ENCODE measurements around the gene SHKBP1.

SHKBP1 gene

DNA sequence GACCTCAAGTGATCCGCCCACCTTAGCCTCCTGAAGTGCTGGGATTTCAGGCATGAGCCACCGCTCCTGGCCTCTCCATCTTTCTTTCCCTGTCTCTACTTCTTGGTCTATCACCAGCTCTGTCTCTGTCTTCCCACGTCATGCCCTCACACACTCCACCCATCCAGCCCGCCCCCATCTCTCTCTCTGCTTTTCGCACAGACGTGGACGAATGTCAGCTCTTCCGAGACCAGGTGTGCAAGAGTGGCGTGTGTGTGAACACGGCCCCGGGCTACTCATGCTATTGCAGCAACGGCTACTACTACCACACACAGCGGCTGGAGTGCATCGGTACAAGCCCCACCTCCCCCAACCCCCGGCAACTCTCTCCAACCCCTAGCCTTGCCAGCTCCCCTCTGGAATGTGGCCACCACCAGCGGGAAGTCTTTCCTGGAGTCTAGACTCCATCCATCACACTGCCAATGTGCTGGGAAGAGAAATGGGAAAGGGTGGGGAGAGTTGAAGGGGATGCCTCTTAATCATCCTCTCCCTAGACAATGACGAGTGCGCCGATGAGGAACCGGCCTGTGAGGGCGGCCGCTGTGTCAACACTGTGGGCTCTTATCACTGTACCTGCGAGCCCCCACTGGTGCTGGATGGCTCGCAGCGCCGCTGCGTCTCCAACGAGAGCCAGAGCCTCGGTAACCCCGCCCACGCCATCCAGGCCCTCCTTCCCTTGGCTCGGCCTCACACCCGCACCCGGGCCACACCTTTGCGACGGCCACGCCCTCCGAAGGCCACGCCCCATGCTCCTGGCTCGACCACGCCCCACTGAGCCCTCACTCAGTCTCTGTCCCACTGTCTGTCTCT lies 47.0 kb downstream of the SHKBP1 start:
- peak overlapping the region; percentile 0 for H3K4me3 ChIP-seq (ENCODE audit: low read depth, low read length)
- H3K36me3 ChIP-seq (ENCODE audit: control insufficient read depth in 2 of 2, insufficient read depth in 1 of 2, low read length in 2 of 2) = peaks cover 14 to 24% of the 10 kb centered on the region in 2 experiments; a peak in 2 of 3 replicates
- CTCF ChIA-PET = interaction anchor here (0.5 to 11.0 kb wide), 16 partner anchors 11 to 443 kb away, joined by 3 to 236 read pairs (median 5); partner anchors contain the start of gene LTBP4
- peak overlapping the region; percentile 59; the same call in 1 of the 2 replicates for H3K27ac ChIP-seq (ENCODE audit: extremely low read depth, low read depth, low read length)
- peaks cover 16% of the 10 kb centered on the region for H3K4me1 ChIP-seq (ENCODE audit: control insufficient read depth, insufficient read depth, low read length)
- H3K9me3 ChIP-seq (ENCODE audit: control insufficient read depth, insufficient read depth, low read depth, low read length) = no peaks in the 10 kb centered on the region
- POLR2A ChIA-PET = interaction anchor here (0.6 to 5.2 kb wide), 15 partner anchors 11 to 198 kb away, joined by 3 to 61 read pairs (median 4); partner anchors contain the start of genes ACTMAP, NUMBL and SNRPA
- TF ChIP-seq ZNF169 (tag by site-specific recombination; IDR thresholded peaks at IDR 0.05) = no peak; the same call in 1 of the 2 replicates
- TF ChIP-seq ZNF792 (tag by site-specific recombination; IDR thresholded peaks at IDR 0.05) = no peak
- TF ChIP-seq ZNF138 (tag by site-specific recombination; IDR thresholded peaks at IDR 0.05; ENCODE audit: borderline replicate concordance) = no peak; the same call in 1 of the 2 replicates
- TF ChIP-seq, protein P1, sequence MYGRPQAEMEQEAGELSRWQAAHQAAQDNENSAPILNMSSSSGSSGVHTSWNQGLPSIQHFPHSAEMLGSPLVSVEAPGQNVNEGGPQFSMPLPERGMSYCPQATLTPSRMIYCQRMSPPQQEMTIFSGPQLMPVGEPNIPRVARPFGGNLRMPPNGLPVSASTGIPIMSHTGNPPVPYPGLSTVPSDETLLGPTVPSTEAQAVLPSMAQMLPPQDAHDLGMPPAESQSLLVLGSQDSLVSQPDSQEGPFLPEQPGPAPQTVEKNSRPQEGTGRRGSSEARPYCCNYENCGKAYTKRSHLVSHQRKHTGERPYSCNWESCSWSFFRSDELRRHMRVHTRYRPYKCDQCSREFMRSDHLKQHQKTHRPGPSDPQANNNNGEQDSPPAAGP (tag by site-specific recombination; IDR thresholded peaks at IDR 0.05) = peak; percentile 100
- TF ChIP-seq HOXC10 (CRISPR knock-in tag; IDR thresholded peaks at IDR 0.05) = no peak
- TF ChIP-seq ZNF768 (tag by site-specific recombination; IDR thresholded peaks at IDR 0.05) = no peak
- TF ChIP-seq ZNF514 (tag by site-specific recombination; IDR thresholded peaks at IDR 0.05) = no peak
- TF ChIP-seq GLI4 (tag by site-specific recombination; IDR thresholded peaks at IDR 0.05) = no peak
- TF ChIP-seq, protein P2, sequence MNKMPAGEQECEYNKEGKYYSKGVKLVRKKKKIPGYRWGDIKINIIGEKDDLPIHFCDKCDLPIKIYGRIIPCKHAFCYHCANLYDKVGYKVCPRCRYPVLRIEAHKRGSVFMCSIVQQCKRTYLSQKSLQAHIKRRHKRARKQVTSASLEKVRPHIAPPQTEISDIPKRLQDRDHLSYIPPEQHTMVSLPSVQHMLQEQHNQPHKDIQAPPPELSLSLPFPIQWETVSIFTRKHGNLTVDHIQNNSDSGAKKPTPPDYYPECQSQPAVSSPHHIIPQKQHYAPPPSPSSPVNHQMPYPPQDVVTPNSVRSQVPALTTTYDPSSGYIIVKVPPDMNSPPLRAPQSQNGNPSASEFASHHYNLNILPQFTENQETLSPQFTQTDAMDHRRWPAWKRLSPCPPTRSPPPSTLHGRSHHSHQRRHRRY (tag by site-specific recombination; IDR thresholded peaks at IDR 0.05) = no peak
- TF ChIP-seq ZNF596 (tag by site-specific recombination; IDR thresholded peaks at IDR 0.05) = no peak
- TF ChIP-seq ZNF214 (tag by site-specific recombination; IDR thresholded peaks at IDR 0.05; ENCODE audit: borderline replicate concordance) = no peak
- no peak for TF ChIP-seq MYNN (tag by site-specific recombination; IDR thresholded peaks at IDR 0.05; ENCODE audit: borderline replicate concordance)
- TF ChIP-seq ZNF324 (tag by site-specific recombination; IDR thresholded peaks at IDR 0.05) = peak; percentile 90
- TF ChIP-seq, protein P3, sequence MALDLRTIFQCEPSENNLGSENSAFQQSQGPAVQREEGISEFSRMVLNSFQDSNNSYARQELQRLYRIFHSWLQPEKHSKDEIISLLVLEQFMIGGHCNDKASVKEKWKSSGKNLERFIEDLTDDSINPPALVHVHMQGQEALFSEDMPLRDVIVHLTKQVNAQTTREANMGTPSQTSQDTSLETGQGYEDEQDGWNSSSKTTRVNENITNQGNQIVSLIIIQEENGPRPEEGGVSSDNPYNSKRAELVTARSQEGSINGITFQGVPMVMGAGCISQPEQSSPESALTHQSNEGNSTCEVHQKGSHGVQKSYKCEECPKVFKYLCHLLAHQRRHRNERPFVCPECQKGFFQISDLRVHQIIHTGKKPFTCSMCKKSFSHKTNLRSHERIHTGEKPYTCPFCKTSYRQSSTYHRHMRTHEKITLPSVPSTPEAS (tag by site-specific recombination; IDR thresholded peaks at IDR 0.05) = no peak
- TF ChIP-seq OVOL3 (tag by site-specific recombination; IDR thresholded peaks at IDR 0.05) = no peak
- no peak for TF ChIP-seq ZNF76 (tag by site-specific recombination; IDR thresholded peaks at IDR 0.05; ENCODE audit: borderline replicate concordance, low read depth)
- TF ChIP-seq SALL2 (tag by site-specific recombination; IDR thresholded peaks at IDR 0.05; ENCODE audit: borderline replicate concordance) = no peak
- TF ChIP-seq ZNF394 (tag by site-specific recombination; IDR thresholded peaks at IDR 0.05; ENCODE audit: borderline replicate concordance) = peak; percentile 64; the same call in 1 of the 2 replicates
- TF ChIP-seq ZNF10 (tag by site-specific recombination; IDR thresholded peaks at IDR 0.05) = peak; percentile 84
- TF ChIP-seq ZNF335 (tag by site-specific recombination; conservative IDR thresholded peaks at IDR 0.05) = peak; percentile 39; the same call in 1 of the 2 replicates
- TF ChIP-seq ZNF175 (tag by site-specific recombination; IDR thresholded peaks at IDR 0.05) = no peak
- TF ChIP-seq WT1 (tag by site-specific recombination; IDR thresholded peaks at IDR 0.05) = peak; percentile 90
- TF ChIP-seq ZNF211 (tag by site-specific recombination; IDR thresholded peaks at IDR 0.05; ENCODE audit: low read depth) = no peak
- no peak for TF ChIP-seq ZNF174 (tag by site-specific recombination; IDR thresholded peaks at IDR 0.05)
- TF ChIP-seq ZNF132 (tag by site-specific recombination; IDR thresholded peaks at IDR 0.05; ENCODE audit: borderline replicate concordance) = no peak
- TF ChIP-seq, protein P4, sequence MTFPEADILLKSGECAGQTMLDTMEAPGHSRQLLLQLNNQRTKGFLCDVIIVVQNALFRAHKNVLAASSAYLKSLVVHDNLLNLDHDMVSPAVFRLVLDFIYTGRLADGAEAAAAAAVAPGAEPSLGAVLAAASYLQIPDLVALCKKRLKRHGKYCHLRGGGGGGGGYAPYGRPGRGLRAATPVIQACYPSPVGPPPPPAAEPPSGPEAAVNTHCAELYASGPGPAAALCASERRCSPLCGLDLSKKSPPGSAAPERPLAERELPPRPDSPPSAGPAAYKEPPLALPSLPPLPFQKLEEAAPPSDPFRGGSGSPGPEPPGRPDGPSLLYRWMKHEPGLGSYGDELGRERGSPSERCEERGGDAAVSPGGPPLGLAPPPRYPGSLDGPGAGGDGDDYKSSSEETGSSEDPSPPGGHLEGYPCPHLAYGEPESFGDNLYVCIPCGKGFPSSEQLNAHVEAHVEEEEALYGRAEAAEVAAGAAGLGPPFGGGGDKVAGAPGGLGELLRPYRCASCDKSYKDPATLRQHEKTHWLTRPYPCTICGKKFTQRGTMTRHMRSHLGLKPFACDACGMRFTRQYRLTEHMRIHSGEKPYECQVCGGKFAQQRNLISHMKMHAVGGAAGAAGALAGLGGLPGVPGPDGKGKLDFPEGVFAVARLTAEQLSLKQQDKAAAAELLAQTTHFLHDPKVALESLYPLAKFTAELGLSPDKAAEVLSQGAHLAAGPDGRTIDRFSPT (tag by site-specific recombination; IDR thresholded peaks at IDR 0.05) = peak; percentile 95
- no peak for TF ChIP-seq ZNF521 (tag by site-specific recombination; IDR thresholded peaks at IDR 0.05)
- peak; percentile 98 for TF ChIP-seq IKZF3 (tag by site-specific recombination; IDR thresholded peaks at IDR 0.05)
- TF ChIP-seq, protein P5, sequence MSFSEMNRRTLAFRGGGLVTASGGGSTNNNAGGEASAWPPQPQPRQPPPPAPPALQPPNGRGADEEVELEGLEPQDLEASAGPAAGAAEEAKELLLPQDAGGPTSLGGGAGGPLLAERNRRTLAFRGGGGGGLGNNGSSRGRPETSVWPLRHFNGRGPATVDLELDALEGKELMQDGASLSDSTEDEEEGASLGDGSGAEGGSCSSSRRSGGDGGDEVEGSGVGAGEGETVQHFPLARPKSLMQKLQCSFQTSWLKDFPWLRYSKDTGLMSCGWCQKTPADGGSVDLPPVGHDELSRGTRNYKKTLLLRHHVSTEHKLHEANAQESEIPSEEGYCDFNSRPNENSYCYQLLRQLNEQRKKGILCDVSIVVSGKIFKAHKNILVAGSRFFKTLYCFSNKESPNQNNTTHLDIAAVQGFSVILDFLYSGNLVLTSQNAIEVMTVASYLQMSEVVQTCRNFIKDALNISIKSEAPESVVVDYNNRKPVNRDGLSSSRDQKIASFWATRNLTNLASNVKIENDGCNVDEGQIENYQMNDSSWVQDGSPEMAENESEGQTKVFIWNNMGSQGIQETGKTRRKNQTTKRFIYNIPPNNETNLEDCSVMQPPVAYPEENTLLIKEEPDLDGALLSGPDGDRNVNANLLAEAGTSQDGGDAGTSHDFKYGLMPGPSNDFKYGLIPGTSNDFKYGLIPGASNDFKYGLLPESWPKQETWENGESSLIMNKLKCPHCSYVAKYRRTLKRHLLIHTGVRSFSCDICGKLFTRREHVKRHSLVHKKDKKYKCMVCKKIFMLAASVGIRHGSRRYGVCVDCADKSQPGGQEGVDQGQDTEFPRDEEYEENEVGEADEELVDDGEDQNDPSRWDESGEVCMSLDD (tag by site-specific recombination; IDR thresholded peaks at IDR 0.05) = no peak; the same call in 1 of the 2 replicates
